ENCODE measurements around the gene RAMAC. TPM values are rescaled to one million over a fixed set of nuclear protein-coding genes. Genes with fewer than 3 reads are reported as not detected.
"Not testable (repeated sequence)": the region's sequence is repeated elsewhere in the genome, so short reads cannot be mapped to it uniquely, and the experiment has no call there.

The RAMAC gene
- total RNA-seq, 1 donor, result 35.0 TPM

DNA sequence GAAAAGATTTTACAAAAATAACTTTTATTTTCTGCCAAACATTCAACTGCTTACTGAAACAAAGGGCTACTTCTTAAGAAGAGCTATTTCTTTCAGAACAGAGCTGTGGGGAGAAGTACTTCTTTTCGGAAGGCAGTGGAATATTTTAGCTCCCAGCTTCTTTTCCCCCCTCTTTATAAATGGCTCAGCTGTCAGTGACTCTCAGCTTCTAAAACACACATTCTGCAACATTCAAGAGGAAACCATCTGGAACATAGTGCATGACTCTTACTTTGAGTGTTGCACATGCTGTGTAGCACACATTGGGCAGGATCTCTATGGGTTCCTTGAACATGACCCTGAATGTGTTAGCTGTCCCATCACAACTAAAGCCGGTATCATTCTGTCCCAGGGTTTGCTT, 32.4 kb downstream of the RAMAC start:
- TF ChIP-seq, protein P1, sequence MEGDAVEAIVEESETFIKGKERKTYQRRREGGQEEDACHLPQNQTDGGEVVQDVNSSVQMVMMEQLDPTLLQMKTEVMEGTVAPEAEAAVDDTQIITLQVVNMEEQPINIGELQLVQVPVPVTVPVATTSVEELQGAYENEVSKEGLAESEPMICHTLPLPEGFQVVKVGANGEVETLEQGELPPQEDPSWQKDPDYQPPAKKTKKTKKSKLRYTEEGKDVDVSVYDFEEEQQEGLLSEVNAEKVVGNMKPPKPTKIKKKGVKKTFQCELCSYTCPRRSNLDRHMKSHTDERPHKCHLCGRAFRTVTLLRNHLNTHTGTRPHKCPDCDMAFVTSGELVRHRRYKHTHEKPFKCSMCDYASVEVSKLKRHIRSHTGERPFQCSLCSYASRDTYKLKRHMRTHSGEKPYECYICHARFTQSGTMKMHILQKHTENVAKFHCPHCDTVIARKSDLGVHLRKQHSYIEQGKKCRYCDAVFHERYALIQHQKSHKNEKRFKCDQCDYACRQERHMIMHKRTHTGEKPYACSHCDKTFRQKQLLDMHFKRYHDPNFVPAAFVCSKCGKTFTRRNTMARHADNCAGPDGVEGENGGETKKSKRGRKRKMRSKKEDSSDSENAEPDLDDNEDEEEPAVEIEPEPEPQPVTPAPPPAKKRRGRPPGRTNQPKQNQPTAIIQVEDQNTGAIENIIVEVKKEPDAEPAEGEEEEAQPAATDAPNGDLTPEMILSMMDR (IDR thresholded peaks at IDR 0.05; ENCODE audit: insufficient read depth, low read depth, low read length), result no peak
- DNase-seq (ENCODE audit: low read depth), result no peak
- no peak overlapping the region for H3K4me3 ChIP-seq (ENCODE audit: low read depth, low read length)

DNA sequence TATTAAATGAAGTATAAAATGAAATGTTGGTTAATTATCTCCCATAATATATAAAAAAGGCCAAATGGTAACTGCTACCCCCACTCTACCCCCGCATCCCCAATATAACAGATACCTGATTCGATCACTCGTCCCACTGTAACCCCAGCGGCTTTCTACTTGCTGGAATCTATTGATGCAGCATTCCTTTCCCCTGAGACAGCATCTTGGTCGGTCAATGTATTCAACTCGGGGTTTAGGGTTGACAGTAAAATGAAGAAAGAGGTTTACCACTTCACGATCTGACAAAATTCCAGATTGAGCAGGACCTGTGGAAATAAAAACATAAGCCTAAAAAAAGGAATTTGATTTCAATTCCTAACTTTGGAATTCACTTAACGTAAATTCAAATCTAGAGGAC, 44.0 kb downstream of the RAMAC start:
- TF ChIP-seq, protein P1 (IDR thresholded peaks at IDR 0.05; ENCODE audit: insufficient read depth, low read depth, low read length), result no peak
- peak; percentile 19 for DNase-seq (ENCODE audit: low read depth)

DNA sequence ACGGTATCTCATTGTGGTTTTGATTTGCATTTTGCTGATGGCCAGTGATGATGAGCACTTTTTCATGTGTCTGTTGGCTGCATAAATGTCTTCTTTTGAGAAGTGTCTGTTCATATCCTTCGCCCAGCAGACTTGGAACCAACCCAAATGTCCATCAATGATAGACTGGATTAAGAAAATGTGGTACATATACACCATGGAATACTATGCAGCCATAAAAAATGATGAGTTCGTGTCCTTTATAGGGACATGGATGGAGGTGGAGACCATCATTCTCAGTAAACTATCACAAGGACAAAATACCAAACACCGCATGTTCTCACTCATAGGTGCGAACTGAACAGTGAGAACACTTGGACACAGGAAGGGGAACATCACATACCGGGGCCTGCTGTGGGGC, 45.2 kb downstream of the RAMAC start:
- not testable (repeated sequence) for H3K4me3 ChIP-seq (ENCODE audit: low read depth, low read length); DNase-seq (ENCODE audit: low read depth)

More for the DNA sequence above, 44.0 kb downstream of the RAMAC start:
- H3K4me3 ChIP-seq (ENCODE audit: low read depth, low read length), result no peak overlapping the region

DNA sequence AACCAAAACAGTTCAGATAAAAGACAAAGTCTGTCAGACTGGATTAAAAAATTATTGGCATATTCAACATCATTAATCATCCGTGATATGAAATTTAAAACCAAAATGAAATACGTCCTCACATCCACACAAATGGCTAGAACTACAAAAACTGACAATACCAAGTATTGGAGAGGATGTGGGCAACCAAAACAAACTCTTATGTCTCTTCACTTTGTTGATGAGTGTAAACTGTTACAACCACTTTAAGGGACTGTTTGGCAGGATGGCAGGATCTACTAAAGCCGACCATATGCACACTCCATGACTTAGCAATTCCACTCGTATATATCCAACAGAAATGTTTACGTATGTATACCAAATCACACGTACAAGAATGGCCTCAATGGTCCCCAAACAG, 50.2 kb downstream of the RAMAC start:
- H3K4me3 ChIP-seq (ENCODE audit: low read depth, low read length), result no peak overlapping the region
- DNase-seq (ENCODE audit: low read depth), result no peak
- TF ChIP-seq, protein P1 (IDR thresholded peaks at IDR 0.05; ENCODE audit: insufficient read depth, low read depth, low read length), result no peak

DNA sequence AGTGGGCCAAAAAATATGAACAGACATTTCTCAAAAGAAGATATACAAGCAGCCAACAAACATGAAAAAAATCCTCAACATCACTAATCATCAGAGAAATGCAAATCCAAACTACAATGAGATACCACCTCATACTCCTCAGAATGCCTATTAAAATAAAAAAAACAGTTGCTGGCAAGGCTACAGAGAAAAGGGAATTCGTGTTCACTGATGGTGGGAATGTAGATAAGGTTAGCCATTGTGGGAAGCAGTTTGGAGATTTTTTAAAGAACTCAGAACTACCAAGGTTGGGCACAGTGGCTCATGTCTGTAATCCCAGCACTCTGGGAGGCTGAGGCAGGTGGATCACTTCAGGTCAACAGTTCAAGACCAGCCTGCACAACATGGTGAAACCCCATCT, 53.2 kb downstream of the RAMAC start:
- TF ChIP-seq, protein P1 (IDR thresholded peaks at IDR 0.05; ENCODE audit: insufficient read depth, low read depth, low read length), result no peak
- DNase-seq (ENCODE audit: low read depth), result no peak
- H3K4me3 ChIP-seq (ENCODE audit: low read depth, low read length), result no peak overlapping the region

Other genes starting within 250 kb of the RAMAC start
- not detected in 2 replicates for gene FSD2, start 180.1 kb upstream of the RAMAC start, total RNA-seq
- 5.8 and 7.8 TPM in 2 replicates for gene WHAMM, start 176.6 kb upstream of the RAMAC start, total RNA-seq
- gene HOMER2, start 33.5 kb upstream of the RAMAC start, total RNA-seq, result 1.3 TPM in 2 replicates
- gene C15orf40, start 25.4 kb downstream of the RAMAC start, total RNA-seq, result 8.7 and 9.1 TPM in 2 replicates
- 83.1 and 101 TPM in 2 replicates for gene BTBD1, start 81.0 kb downstream of the RAMAC start, total RNA-seq
- 1.7 and 2.6 TPM in 2 replicates for gene TM6SF1, start 121.4 kb downstream of the RAMAC start, total RNA-seq
- 23.7 and 24.2 TPM in 2 replicates for gene HDGFL3, start 221.6 kb downstream of the RAMAC start, total RNA-seq

Measured in fibroblast of villous mesenchyme (primary cell).